ENCODE measurements around the gene GPC3. TPM values are rescaled to one million over a fixed set of nuclear protein-coding genes. Genes with fewer than 3 reads are reported as not detected.

GPC3 gene
- total RNA-seq, 1 donor, result not detected

- Histone ChIP-seq H3K4me3 (ENCODE audit: insufficient read depth, low read length) (no peak overlapping the region), H3K27ac (ENCODE audit: low read depth, low read length) (no peak overlapping the region), H3K4me1 (ENCODE audit: insufficient read depth, low read length) (no peaks in the 10 kb centered on the region), H4K20me1 (ENCODE audit: insufficient read depth, low read length) (no peaks in the 10 kb centered on the region), H3K4me2 (ENCODE audit: insufficient read depth, low read length) (no peak overlapping the region), H3K79me2 (ENCODE audit: insufficient read depth, low read length) (no peaks in the 10 kb centered on the region), H3K27me3 (ENCODE audit: insufficient read depth, low read length) (no peaks in the 10 kb centered on the region), H3K36me3 (ENCODE audit: insufficient read depth, low read length) (no peaks in the 10 kb centered on the region), H2AFZ (ENCODE audit: low read length) (no peak overlapping the region), H3K9me3 (ENCODE audit: low read depth, low read length) (no peaks in the 10 kb centered on the region)
- no peak for DNase-seq (ENCODE audit: insufficient read length, low spot score, missing footprints)
- no peak for TF ChIP-seq CTCF (IDR thresholded peaks at IDR 0.05; ENCODE audit: extremely low read depth, low read depth, low read length)
These were observed 32.3 kb downstream of the GPC3 start for GRCh38 chrX:133953078-133953477.

- no peaks in the 10 kb centered on the region for H3K4me1 ChIP-seq (ENCODE audit: insufficient read depth, low read length)
- H3K4me2 ChIP-seq (ENCODE audit: insufficient read depth, low read length), result no peak overlapping the region
- H3K27ac ChIP-seq (ENCODE audit: low read depth, low read length), result no peak overlapping the region
- H2AFZ ChIP-seq (ENCODE audit: low read length), result no peak overlapping the region
- H3K4me3 ChIP-seq (ENCODE audit: insufficient read depth, low read length), result no peak overlapping the region
- no peaks in the 10 kb centered on the region for H4K20me1 ChIP-seq (ENCODE audit: insufficient read depth, low read length)
- TF ChIP-seq CTCF (IDR thresholded peaks at IDR 0.05; ENCODE audit: extremely low read depth, low read depth, low read length), result no peak
- no peaks in the 10 kb centered on the region for H3K79me2 ChIP-seq (ENCODE audit: insufficient read depth, low read length)
- H3K27me3 ChIP-seq (ENCODE audit: insufficient read depth, low read length), result peaks cover 4% of the 10 kb centered on the region
- no peak for DNase-seq (ENCODE audit: insufficient read length, low spot score, missing footprints)
- no peaks in the 10 kb centered on the region for H3K36me3 ChIP-seq (ENCODE audit: insufficient read depth, low read length)
- no peaks in the 10 kb centered on the region for H3K9me3 ChIP-seq (ENCODE audit: low read depth, low read length)
These were observed 34.3 kb downstream of the GPC3 start for GRCh38 chrX:133951098-133951497.

GRCh38 chrX:133950214-133950613 lies 35.2 kb downstream of the GPC3 start:
- Histone ChIP-seq H3K36me3 (ENCODE audit: insufficient read depth, low read length) (no peaks in the 10 kb centered on the region), H3K4me1 (ENCODE audit: insufficient read depth, low read length) (no peaks in the 10 kb centered on the region), H3K79me2 (ENCODE audit: insufficient read depth, low read length) (no peaks in the 10 kb centered on the region), H4K20me1 (ENCODE audit: insufficient read depth, low read length) (no peaks in the 10 kb centered on the region), H3K4me2 (ENCODE audit: insufficient read depth, low read length) (no peak overlapping the region), H3K9me3 (ENCODE audit: low read depth, low read length) (no peaks in the 10 kb centered on the region), H3K27me3 (ENCODE audit: insufficient read depth, low read length) (peaks cover 4% of the 10 kb centered on the region), H3K27ac (ENCODE audit: low read depth, low read length) (no peak overlapping the region), H2AFZ (ENCODE audit: low read length) (no peak overlapping the region), H3K4me3 (ENCODE audit: insufficient read depth, low read length) (no peak overlapping the region)
- DNase-seq (ENCODE audit: insufficient read length, low spot score, missing footprints), result no peak
- no peak for TF ChIP-seq CTCF (IDR thresholded peaks at IDR 0.05; ENCODE audit: extremely low read depth, low read depth, low read length)

- H3K36me3 ChIP-seq (ENCODE audit: insufficient read depth, low read length), result no peaks in the 10 kb centered on the region
- H3K27me3 ChIP-seq (ENCODE audit: insufficient read depth, low read length), result peaks cover 4% of the 10 kb centered on the region
- H3K27ac ChIP-seq (ENCODE audit: low read depth, low read length), result no peak overlapping the region
- no peaks in the 10 kb centered on the region for H3K4me1 ChIP-seq (ENCODE audit: insufficient read depth, low read length)
- no peak for TF ChIP-seq CTCF (IDR thresholded peaks at IDR 0.05; ENCODE audit: extremely low read depth, low read depth, low read length)
- DNase-seq (ENCODE audit: insufficient read length, low spot score, missing footprints), result no peak
- no peak overlapping the region for H2AFZ ChIP-seq (ENCODE audit: low read length)
- H3K9me3 ChIP-seq (ENCODE audit: low read depth, low read length), result no peaks in the 10 kb centered on the region
- no peak overlapping the region for H3K4me3 ChIP-seq (ENCODE audit: insufficient read depth, low read length)
- no peaks in the 10 kb centered on the region for H4K20me1 ChIP-seq (ENCODE audit: insufficient read depth, low read length)
- H3K79me2 ChIP-seq (ENCODE audit: insufficient read depth, low read length), result no peaks in the 10 kb centered on the region
- no peak overlapping the region for H3K4me2 ChIP-seq (ENCODE audit: insufficient read depth, low read length)
These were observed 36.5 kb downstream of the GPC3 start for GRCh38 chrX:133948895-133949294.

Data from osteoblast (primary cell).